HT-29 (cell line): Measurements from ENCODE around the gene DDX54. TPM values are rescaled to one million over a fixed set of nuclear protein-coding genes. Genes with fewer than 3 reads are reported as not detected.
"Not testable (repeated sequence)": the region's sequence is repeated elsewhere in the genome, so short reads cannot be mapped to it uniquely, and the experiment has no call there.

Experiments used
- DNase-seq: peaks from one replicate; pipeline ENCODE4 v3.0.0-alpha.2; 2015; ENCODE audit warnings: low spot score
- total RNA-seq: library from RNA; depleted of rRNA; stranded (reverse); fragments of >200 nt; shearing (Covaris generic); gene quantifications from 2 replicates; pipeline ENCODE4 v1.2.3, GENCODE V29; 2014

The DDX54 gene
- total RNA-seq, 1 experiment from 2014 or later = 100 TPM

GRCh38 chr12:113144806-113145205 lies 40.5 kb downstream of the DDX54 start:
- DNase-seq = no peak

- DNase-seq = no peak
Measured at GRCh38 chr12:113143959-113144358, 41.3 kb downstream of the DDX54 start.

- no peak for DNase-seq
Measured at GRCh38 chr12:113142886-113143332, 42.4 kb downstream of the DDX54 start.

- DNase-seq = peak; percentile 58
Measured at GRCh38 chr12:113142173-113142885, 42.9 kb downstream of the DDX54 start.

- DNase-seq = not testable (repeated sequence)
Measured at GRCh38 chr12:113141716-113142115, 43.6 kb downstream of the DDX54 start.

- DNase-seq = no peak
Measured at GRCh38 chr12:113140706-113141105, 44.6 kb downstream of the DDX54 start.

- no peak for DNase-seq
Measured at GRCh38 chr12:113138826-113139225, 46.5 kb downstream of the DDX54 start.

- DNase-seq = no peak
Measured at GRCh38 chr12:113137861-113138783, 47.2 kb downstream of the DDX54 start.

- no peak for DNase-seq
Measured at GRCh38 chr12:113136990-113137511, 48.2 kb downstream of the DDX54 start.

- no peak for DNase-seq
Measured at GRCh38 chr12:113136128-113136989, 48.9 kb downstream of the DDX54 start.

GRCh38 chr12:113135178-113136127 lies 49.8 kb downstream of the DDX54 start, which contains the start of gene RASAL1:
RASAL1 (minus strand) TSS chr12:113135761; CDS start chr12:113135462, 299 bp downstream.
- peak; percentile 50 for DNase-seq

GRCh38 chr12:113134521-113134951 lies 50.7 kb downstream of the DDX54 start:
- no peak for DNase-seq

GRCh38 chr12:113134071-113134470 lies 51.2 kb downstream of the DDX54 start:
- no peak for DNase-seq

GRCh38 chr12:113133666-113134065 lies 51.6 kb downstream of the DDX54 start:
- no peak for DNase-seq

GRCh38 chr12:113133036-113133435 lies 52.2 kb downstream of the DDX54 start:
- DNase-seq = no peak

- DNase-seq = no peak
Measured at GRCh38 chr12:113131556-113131955, 53.7 kb downstream of the DDX54 start.

- DNase-seq = no peak
Measured at GRCh38 chr12:113130457-113131135, 54.7 kb downstream of the DDX54 start.

GRCh38 chr12:113129664-113130456 lies 55.4 kb downstream of the DDX54 start:
- no peak for DNase-seq
